ENCODE results near the gene ANAPC1.
"Not testable (repeated sequence)": the region's sequence is repeated elsewhere in the genome, so short reads cannot be mapped to it uniquely, and the experiment has no call there.

DNA sequence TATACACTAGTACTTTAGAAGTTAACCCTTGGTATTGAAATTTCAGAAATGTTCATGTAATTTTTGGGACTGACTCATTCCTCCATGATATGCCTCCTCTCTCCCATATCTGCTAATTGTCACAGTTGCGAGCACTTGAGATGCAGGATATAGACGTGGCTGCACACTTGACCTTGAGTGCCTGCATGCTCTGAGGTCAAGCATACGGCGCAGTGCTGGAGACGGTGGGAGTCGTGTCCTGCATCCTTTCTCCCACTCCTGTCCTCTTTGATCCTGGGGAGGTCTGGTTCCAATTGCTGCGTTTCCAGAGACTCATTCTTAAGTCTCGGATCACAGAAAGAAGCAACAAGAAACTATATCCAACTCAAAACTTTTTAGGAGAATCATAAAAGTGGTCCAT, 139.2 kb downstream of the ANAPC1 start:
- TF ChIP-seq EP300 (IDR thresholded peaks at IDR 0.05; ENCODE audit: low read depth); POLR2A (IDR thresholded peaks at IDR 0.05): not testable (repeated sequence)
- TF ChIP-seq, protein P1, sequence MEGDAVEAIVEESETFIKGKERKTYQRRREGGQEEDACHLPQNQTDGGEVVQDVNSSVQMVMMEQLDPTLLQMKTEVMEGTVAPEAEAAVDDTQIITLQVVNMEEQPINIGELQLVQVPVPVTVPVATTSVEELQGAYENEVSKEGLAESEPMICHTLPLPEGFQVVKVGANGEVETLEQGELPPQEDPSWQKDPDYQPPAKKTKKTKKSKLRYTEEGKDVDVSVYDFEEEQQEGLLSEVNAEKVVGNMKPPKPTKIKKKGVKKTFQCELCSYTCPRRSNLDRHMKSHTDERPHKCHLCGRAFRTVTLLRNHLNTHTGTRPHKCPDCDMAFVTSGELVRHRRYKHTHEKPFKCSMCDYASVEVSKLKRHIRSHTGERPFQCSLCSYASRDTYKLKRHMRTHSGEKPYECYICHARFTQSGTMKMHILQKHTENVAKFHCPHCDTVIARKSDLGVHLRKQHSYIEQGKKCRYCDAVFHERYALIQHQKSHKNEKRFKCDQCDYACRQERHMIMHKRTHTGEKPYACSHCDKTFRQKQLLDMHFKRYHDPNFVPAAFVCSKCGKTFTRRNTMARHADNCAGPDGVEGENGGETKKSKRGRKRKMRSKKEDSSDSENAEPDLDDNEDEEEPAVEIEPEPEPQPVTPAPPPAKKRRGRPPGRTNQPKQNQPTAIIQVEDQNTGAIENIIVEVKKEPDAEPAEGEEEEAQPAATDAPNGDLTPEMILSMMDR (IDR thresholded peaks at IDR 0.05): not testable (repeated sequence)
